ENCODE measurements around the gene CUX1.
A peak's percentile ranks its signal among the peaks of the same experiment; 100 is the strongest.

CUX1 gene

DNA sequence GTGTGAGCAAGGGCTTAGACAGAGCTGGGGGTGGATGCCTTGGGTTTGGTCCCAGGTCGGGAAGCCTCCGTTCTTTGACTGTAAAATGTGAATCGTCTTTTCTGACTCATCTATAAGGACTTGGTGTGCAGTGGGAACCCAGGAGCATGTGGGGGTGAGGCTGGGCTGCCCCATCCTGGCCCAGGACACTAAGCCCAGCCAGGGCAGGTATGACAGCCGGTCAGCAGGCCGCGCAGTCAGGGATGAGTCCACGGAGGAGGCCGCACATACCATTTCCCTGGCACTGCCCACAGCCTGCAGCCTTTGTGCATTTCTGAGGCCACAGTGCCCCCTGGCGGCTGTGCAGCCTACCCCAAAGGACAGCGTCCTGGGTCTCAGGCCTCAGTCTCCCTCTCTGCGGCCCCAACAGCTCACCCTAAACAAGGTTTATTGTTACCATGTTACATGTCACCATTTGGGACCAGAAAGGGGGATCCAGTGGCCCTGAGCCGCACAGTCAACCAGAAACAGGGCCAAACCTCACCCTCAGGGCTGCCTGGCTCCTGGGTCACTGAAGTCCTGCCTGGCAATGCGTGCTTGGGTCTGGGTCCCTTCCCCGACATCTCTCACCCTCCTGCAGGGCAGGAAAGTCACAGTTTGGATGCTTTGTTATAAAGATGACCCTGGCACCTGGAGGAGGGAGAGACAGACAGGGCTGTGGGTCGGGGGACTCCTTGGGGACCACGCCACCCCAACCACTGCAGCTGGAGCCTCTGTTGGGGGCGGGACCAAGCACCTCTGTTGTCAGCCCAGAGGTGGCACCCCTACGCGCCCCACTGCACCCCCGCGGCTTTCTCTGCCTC lies 454.9 kb downstream of the CUX1 start:
- TF ChIP-seq, protein P1, sequence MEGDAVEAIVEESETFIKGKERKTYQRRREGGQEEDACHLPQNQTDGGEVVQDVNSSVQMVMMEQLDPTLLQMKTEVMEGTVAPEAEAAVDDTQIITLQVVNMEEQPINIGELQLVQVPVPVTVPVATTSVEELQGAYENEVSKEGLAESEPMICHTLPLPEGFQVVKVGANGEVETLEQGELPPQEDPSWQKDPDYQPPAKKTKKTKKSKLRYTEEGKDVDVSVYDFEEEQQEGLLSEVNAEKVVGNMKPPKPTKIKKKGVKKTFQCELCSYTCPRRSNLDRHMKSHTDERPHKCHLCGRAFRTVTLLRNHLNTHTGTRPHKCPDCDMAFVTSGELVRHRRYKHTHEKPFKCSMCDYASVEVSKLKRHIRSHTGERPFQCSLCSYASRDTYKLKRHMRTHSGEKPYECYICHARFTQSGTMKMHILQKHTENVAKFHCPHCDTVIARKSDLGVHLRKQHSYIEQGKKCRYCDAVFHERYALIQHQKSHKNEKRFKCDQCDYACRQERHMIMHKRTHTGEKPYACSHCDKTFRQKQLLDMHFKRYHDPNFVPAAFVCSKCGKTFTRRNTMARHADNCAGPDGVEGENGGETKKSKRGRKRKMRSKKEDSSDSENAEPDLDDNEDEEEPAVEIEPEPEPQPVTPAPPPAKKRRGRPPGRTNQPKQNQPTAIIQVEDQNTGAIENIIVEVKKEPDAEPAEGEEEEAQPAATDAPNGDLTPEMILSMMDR (IDR thresholded peaks at IDR 0.05; ENCODE audit: borderline replicate concordance, insufficient read depth, low read depth, low read length): peak; percentile 94
- H3K4me3 ChIP-seq (ENCODE audit: low read depth, low read length): no peak overlapping the region

GRCh38 chr7:102272917-102273748 lies 455.7 kb downstream of the CUX1 start:
- TF ChIP-seq, protein P1 (IDR thresholded peaks at IDR 0.05; ENCODE audit: borderline replicate concordance, insufficient read depth, low read depth, low read length): no peak

GRCh38 chr7:102273749-102274712 lies 456.6 kb downstream of the CUX1 start:
- TF ChIP-seq, protein P1 (IDR thresholded peaks at IDR 0.05; ENCODE audit: borderline replicate concordance, insufficient read depth, low read depth, low read length): no peak
- H3K4me3 ChIP-seq (ENCODE audit: low read depth, low read length): no peak overlapping the region

More at GRCh38 chr7:102272917-102273748, 455.7 kb downstream of the CUX1 start:
- H3K4me3 ChIP-seq (ENCODE audit: low read depth, low read length): no peak overlapping the region

DNA sequence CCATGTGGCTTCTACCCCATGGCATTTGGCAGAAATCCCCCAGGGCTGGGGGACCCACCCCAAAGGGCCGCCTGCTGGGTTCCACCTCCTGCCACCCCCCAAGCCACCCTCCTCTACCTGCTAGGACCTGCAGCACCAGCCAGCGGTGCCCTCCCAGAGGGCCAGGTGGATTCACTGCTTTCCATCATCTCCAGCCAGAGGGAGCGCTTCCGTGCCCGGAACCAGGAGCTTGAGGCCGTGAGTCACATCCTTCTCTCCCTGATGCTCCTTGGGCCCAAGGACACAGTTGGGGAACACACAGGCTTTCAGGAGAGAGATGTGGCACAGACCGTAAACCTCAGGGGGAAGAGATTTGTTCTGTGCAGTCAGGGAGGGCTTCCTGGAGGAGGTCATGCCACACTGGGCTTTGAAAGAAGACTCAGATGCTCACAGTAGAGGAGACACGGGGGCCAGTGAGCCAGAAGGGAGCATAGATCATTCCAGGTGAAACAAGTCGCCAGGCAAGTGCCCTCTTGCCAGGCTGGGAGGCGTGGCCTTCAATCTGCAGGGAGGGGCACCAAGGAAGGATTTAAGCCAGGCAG lies 457.8 kb downstream of the CUX1 start:
- no peak overlapping the region for H3K4me3 ChIP-seq (ENCODE audit: low read depth, low read length)
- TF ChIP-seq, protein P1 (IDR thresholded peaks at IDR 0.05; ENCODE audit: borderline replicate concordance, insufficient read depth, low read depth, low read length): no peak

DNA sequence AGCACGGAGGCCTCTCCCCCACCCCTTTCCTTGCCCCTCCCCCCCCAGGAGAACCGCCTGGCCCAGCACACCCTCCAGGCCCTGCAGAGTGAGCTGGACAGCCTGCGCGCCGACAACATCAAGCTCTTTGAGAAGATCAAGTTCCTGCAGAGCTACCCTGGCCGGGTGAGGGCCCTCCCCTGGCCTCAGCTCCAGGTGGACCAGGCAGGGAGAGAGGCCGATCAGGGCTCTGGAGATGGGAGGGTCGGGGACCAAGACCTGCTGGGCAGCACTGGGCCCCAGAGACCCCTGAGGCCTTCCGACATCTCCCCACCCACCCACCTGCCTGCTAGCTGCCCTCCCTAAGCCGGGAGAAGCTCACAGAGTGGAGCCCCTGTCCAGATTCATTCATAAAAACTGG lies 460.5 kb downstream of the CUX1 start:
- TF ChIP-seq, protein P1 (IDR thresholded peaks at IDR 0.05; ENCODE audit: borderline replicate concordance, insufficient read depth, low read depth, low read length): no peak

More for the DNA sequence above, 460.5 kb downstream of the CUX1 start:
- no peak overlapping the region for H3K4me3 ChIP-seq (ENCODE audit: low read depth, low read length)
